GM18526 (cell line): Measurements from ENCODE around the gene C6orf47.

Source experiments
- POLR2A ChIP-seq: IDR thresholded peaks from 3 replicates; pipeline ENCODE4 v1.6.1; 2011; ENCODE audit not compliant: insufficient read length; ENCODE audit errors: extremely low read depth

Gene C6orf47

GRCh38 chr6:31634969-31635575, 25.5 kb downstream of the C6orf47 start:
- TF ChIP-seq POLR2A, result no peak

GRCh38 chr6:31634131-31634530, 26.4 kb downstream of the C6orf47 start:
- no peak for TF ChIP-seq POLR2A

GRCh38 chr6:31633447-31633846, 27.1 kb downstream of the C6orf47 start:
- no peak for TF ChIP-seq POLR2A

GRCh38 chr6:31632279-31632946, 28.2 kb downstream of the C6orf47 start:
- no peak for TF ChIP-seq POLR2A

- no peak for TF ChIP-seq POLR2A
Measured at GRCh38 chr6:31631681-31632278, 28.8 kb downstream of the C6orf47 start.

GRCh38 chr6:31631209-31631608, 29.4 kb downstream of the C6orf47 start:
- no peak for TF ChIP-seq POLR2A

GRCh38 chr6:31630177-31630934, 30.2 kb downstream of the C6orf47 start:
- TF ChIP-seq POLR2A, result no peak

- no peak for TF ChIP-seq POLR2A
Measured at GRCh38 chr6:31629014-31629413, 31.6 kb downstream of the C6orf47 start.

- TF ChIP-seq POLR2A, result no peak
Measured at GRCh38 chr6:31627690-31628287, 32.8 kb downstream of the C6orf47 start.

- no peak for TF ChIP-seq POLR2A
Measured at GRCh38 chr6:31626952-31627351, 33.6 kb downstream of the C6orf47 start.

- TF ChIP-seq POLR2A, result no peak
Measured at GRCh38 chr6:31624070-31624469, 36.5 kb downstream of the C6orf47 start.

GRCh38 chr6:31622684-31623091, 37.9 kb downstream of the C6orf47 start:
- TF ChIP-seq POLR2A, result no peak

- no peak for TF ChIP-seq POLR2A
Measured at GRCh38 chr6:31621991-31622390, 38.6 kb downstream of the C6orf47 start.

- no peak for TF ChIP-seq POLR2A
Measured at GRCh38 chr6:31621320-31621939, 39.1 kb downstream of the C6orf47 start.
